Choroid plexus epithelial cell (primary cell): ENCODE data around the gene MACF1.
A peak's percentile ranks its signal among the peaks of the same experiment; 100 is the strongest.

Source experiments
- DNase-seq: peaks from one replicate; pipeline ENCODE4 v3.0.0-alpha.2; 2010; ENCODE audit warnings: low read depth
- H3K4me3 ChIP-seq: 2 replicates; pipeline ENCODE4 v1.5.1; 2011; ENCODE audit warnings: low read depth, mild to moderate bottlenecking, control low read depth, low read length, moderate library complexity
- CTCF ChIP-seq: conservative IDR thresholded peaks from 2 replicates; pipeline ENCODE4 v1.5.1; 2011; ENCODE audit warnings: low read depth, mild to moderate bottlenecking, control low read depth, inconsistent platforms, low read length, moderate library complexity

Gene MACF1

GRCh38 chr1:39214998-39215873 is 10.7 kb downstream of the MACF1 start:
- peak; percentile 55 for DNase-seq
- H3K4me3 ChIP-seq, result no peak overlapping the region
- no peak for TF ChIP-seq CTCF

DNA sequence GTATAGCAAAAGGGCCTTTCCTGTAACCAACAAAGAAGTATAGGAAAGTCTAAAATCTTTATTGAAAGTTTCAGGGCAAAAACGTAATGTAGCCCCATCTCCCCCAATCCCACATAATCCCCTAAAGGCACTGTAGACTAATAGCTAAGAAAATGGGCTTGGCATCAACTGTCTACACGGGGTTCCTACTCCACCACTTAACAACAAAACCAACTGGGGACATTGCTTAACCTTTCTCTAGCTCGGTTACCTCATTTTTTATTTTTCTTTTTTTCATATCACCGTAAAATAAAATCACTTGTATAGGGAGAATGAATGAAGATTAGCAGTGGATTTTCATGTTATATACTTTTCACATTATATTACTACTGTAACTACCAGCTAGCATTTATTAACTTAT is 12.3 kb downstream of the MACF1 start:
- TF ChIP-seq CTCF, result no peak

GRCh38 chr1:39220891-39221870 is 16.7 kb downstream of the MACF1 start:
- DNase-seq, result no peak
- TF ChIP-seq CTCF, result no peak
- no peak overlapping the region for H3K4me3 ChIP-seq

More for the DNA sequence above, 12.3 kb downstream of the MACF1 start:
- no peak overlapping the region for H3K4me3 ChIP-seq
- no peak for DNase-seq

- no peak for TF ChIP-seq CTCF
- DNase-seq, result peak; percentile 21
- H3K4me3 ChIP-seq, result no peak overlapping the region
Measured at GRCh38 chr1:39224295-39224829, 19.9 kb downstream of the MACF1 start.

GRCh38 chr1:39226836-39227235 is 22.3 kb downstream of the MACF1 start:
- TF ChIP-seq CTCF, result no peak
- DNase-seq, result no peak
- no peak overlapping the region for H3K4me3 ChIP-seq

GRCh38 chr1:39228252-39228651 is 23.8 kb downstream of the MACF1 start:
- H3K4me3 ChIP-seq, result no peak overlapping the region
- DNase-seq, result no peak
- TF ChIP-seq CTCF, result no peak
